HepG2 (cell line): ENCODE results near the gene ZNF514. TPM values are rescaled to one million over a fixed set of nuclear protein-coding genes. Genes with fewer than 3 reads are reported as not detected.

ENCODE experiments used
- GLI4 ChIP-seq: sonication (generic); formaldehyde crosslinking; IDR thresholded peaks from 2 replicates; pipeline ENCODE4 v1.5.1; 2020; ENCODE audit warnings: missing genetic modification reagents, mild to moderate bottlenecking, moderate library complexity, borderline replicate concordance
- HMGXB3 ChIP-seq: sonication (generic); formaldehyde crosslinking; IDR thresholded peaks from 2 replicates; pipeline ENCODE4 v1.4.0; 2020; ENCODE audit warnings: missing genetic modification reagents, borderline replicate concordance
- HNF4A ChIP-seq: sonication (generic); formaldehyde crosslinking; IDR thresholded peaks from 2 replicates; pipeline ENCODE4 v1.4.0; 2020; ENCODE audit warnings: missing genetic modification reagents
- HNRNPK ChIP-seq: fragments of 200-400 bp; formaldehyde crosslinking; IDR thresholded peaks from 2 replicates; pipeline ENCODE4 v1.6.1; 2018; ENCODE audit warnings: low read length, low read depth, moderate library complexity, mild to moderate bottlenecking; ENCODE audit not compliant: poor library complexity, severe bottlenecking
- RNF2 ChIP-seq: fragments of 450-650 bp; conservative IDR thresholded peaks from 2 replicates; pipeline ENCODE4 v1.6.1; 2016; ENCODE audit warnings: low read depth
- SRSF9 ChIP-seq: fragments of 200-400 bp; formaldehyde crosslinking; IDR thresholded peaks from 2 replicates; pipeline ENCODE4 v1.6.1; 2018; ENCODE audit warnings: borderline replicate concordance, mild to moderate bottlenecking, low read depth, low read length; ENCODE audit not compliant: insufficient read depth, poor library complexity, severe bottlenecking
- ZBTB3 ChIP-seq: sonication (generic); formaldehyde crosslinking; IDR thresholded peaks from 2 replicates; pipeline ENCODE4 v1.4.0; 2020; ENCODE audit warnings: low read depth, mild to moderate bottlenecking, moderate library complexity, missing genetic modification reagents, borderline replicate concordance
- ZNF296 ChIP-seq: sonication (generic); formaldehyde crosslinking; conservative IDR thresholded peaks from 2 replicates; pipeline ENCODE4 v1.5.0; 2020; ENCODE audit warnings: mild to moderate bottlenecking, missing genetic modification reagents
- ZNF354B ChIP-seq: sonication (generic); formaldehyde crosslinking; IDR thresholded peaks from 2 replicates; pipeline ENCODE4 v1.8.0; 2022; ENCODE audit warnings: mild to moderate bottlenecking, missing genetic modification reagents
- ZNF790 ChIP-seq: sonication (generic); formaldehyde crosslinking; IDR thresholded peaks from 2 replicates; pipeline ENCODE4 v1.8.0; 2022; ENCODE audit warnings: missing genetic modification reagents, mild to moderate bottlenecking, borderline replicate concordance
- ZNF850 ChIP-seq: sonication (generic); formaldehyde crosslinking; conservative IDR thresholded peaks from 2 replicates; pipeline ENCODE4 v1.9.0; 2021; ENCODE audit warnings: mild to moderate bottlenecking, missing genetic modification reagents
- polyA plus RNA-seq, 8 experiments: library from polyadenylated mRNA; depleted of rRNA in 3 of 8; stranded (reverse) in 7 of 8; unstranded in 1 of 8; fragments of >200 nt; fragmentation: Illumina TruSeq in 4 of 8; extraction: Trizol in 4 of 8; gene quantifications; 2 replicates each; pipeline versions ENCODE4 v1.2.1 to v1.2.3, GENCODE V29; 2011 to 2016; ENCODE audit warnings: low read depth in 4 of 8, missing spikeins in 1 of 8, mixed read lengths in 1 of 8; ENCODE audit not compliant: insufficient read depth in 1 of 8
- total RNA-seq, 5 experiments: library from RNA; depleted of rRNA; stranded (reverse); fragments of >200 nt; fragmentation: Illumina TruSeq; extraction: Trizol; gene quantifications; 2 replicates each; pipeline ENCODE4 v1.2.3, GENCODE V29; 2016; ENCODE audit warnings: low read depth in 1 of 5
- TF ChIP-seq, protein P1 (sequence below), 2 experiments: fragments of 450-650 bp in 1 of 2; sonication (generic) in 1 of 2; formaldehyde crosslinking in 1 of 2; IDR thresholded peaks; 2 replicates each; pipeline versions ENCODE4 v1.6.1 to v1.8.0; 2016 to 2022; ENCODE audit warnings: antibody characterized with exemption in 1 of 2, mild to moderate bottlenecking in 1 of 2, missing genetic modification reagents in 1 of 2

Gene ZNF514
- total and polyA plus RNA-seq, 2 of the 13 experiments (the other 11 are each of a cell fraction or from before 2014, with no cell fraction given): 15.2 to 18.7 TPM

DNA sequence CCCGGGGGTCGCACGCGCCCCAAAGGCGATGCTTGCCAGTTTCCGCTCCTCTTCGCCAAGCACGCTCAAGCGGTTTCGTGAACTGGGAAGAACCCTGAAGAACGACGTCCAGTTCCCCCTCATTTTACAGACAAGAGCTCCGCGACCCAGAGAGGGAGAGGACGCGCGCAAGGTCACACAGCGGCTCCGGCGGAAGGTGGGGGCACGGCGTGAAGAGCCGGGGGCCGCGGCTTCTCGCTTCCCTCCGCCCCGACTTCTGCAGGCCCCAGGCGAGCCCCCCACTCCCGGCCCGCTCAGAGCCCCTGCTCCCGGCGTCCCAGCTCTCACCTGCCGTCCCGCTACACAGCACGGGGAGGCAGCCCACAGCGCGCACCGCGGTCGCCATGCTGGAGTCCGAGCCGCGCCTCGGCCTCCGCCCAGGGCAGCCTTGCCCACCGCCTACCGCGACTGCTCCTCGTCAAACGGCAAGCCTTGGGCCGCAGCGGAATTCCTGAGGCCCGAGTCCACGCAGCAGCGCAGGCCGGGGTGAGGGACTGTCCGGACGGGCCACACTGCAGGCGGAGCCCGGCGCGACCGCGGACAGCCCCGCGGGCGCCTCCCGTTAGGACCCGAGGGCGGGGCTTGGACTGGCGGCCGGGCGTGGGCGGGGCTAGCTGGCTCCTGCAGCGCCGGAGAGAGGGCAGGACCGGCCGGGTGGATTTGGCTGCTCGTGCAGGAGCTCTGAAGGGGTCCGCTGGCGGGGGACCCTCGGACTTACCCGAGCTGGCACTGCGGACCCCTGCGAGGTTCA lies 38.0 kb downstream of the ZNF514 start, which contains the start of gene MRPS5 (continued):
- TF ChIP-seq ZNF296 (CRISPR knock-in tag) (no peak; the same call in 1 of the 2 replicates), GLI4 (CRISPR knock-in tag) (peak; percentile 50; the same call in 1 of the 2 replicates), HNF4A (CRISPR knock-in tag) (no peak), HNRNPK (peak; percentile 70), ZNF850 (CRISPR knock-in tag) (0 out of 2 replicates have a peak, but pooled peaks have one; percentile 49), RNF2 (peak; percentile 85; the same call in 1 of the 2 replicates), SRSF9 (no peak), ZBTB3 (CRISPR knock-in tag) (peak; percentile 83), HMGXB3 (peak; percentile 84; the same call in 1 of the 2 replicates), ZNF790 (peak; percentile 82; the same call in 1 of the 2 replicates), ZNF354B (CRISPR knock-in tag) (peak; percentile 95; the same call in 1 of the 2 replicates)
- TF ChIP-seq, protein P1, sequence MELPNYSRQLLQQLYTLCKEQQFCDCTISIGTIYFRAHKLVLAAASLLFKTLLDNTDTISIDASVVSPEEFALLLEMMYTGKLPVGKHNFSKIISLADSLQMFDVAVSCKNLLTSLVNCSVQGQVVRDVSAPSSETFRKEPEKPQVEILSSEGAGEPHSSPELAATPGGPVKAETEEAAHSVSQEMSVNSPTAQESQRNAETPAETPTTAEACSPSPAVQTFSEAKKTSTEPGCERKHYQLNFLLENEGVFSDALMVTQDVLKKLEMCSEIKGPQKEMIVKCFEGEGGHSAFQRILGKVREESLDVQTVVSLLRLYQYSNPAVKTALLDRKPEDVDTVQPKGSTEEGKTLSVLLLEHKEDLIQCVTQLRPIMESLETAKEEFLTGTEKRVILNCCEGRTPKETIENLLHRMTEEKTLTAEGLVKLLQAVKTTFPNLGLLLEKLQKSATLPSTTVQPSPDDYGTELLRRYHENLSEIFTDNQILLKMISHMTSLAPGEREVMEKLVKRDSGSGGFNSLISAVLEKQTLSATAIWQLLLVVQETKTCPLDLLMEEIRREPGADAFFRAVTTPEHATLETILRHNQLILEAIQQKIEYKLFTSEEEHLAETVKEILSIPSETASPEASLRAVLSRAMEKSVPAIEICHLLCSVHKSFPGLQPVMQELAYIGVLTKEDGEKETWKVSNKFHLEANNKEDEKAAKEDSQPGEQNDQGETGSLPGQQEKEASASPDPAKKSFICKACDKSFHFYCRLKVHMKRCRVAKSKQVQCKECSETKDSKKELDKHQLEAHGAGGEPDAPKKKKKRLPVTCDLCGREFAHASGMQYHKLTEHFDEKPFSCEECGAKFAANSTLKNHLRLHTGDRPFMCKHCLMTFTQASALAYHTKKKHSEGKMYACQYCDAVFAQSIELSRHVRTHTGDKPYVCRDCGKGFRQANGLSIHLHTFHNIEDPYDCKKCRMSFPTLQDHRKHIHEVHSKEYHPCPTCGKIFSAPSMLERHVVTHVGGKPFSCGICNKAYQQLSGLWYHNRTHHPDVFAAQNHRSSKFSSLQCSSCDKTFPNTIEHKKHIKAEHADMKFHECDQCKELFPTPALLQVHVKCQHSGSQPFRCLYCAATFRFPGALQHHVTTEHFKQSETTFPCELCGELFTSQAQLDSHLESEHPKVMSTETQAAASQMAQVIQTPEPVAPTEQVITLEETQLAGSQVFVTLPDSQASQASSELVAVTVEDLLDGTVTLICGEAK (IDR thresholded peaks at IDR 0.05): no peak
- TF ChIP-seq, protein P1 (CRISPR knock-in tag; IDR thresholded peaks at IDR 0.05): no peak
